ENCODE results near the gene RALGPS1.

Gene RALGPS1

DNA sequence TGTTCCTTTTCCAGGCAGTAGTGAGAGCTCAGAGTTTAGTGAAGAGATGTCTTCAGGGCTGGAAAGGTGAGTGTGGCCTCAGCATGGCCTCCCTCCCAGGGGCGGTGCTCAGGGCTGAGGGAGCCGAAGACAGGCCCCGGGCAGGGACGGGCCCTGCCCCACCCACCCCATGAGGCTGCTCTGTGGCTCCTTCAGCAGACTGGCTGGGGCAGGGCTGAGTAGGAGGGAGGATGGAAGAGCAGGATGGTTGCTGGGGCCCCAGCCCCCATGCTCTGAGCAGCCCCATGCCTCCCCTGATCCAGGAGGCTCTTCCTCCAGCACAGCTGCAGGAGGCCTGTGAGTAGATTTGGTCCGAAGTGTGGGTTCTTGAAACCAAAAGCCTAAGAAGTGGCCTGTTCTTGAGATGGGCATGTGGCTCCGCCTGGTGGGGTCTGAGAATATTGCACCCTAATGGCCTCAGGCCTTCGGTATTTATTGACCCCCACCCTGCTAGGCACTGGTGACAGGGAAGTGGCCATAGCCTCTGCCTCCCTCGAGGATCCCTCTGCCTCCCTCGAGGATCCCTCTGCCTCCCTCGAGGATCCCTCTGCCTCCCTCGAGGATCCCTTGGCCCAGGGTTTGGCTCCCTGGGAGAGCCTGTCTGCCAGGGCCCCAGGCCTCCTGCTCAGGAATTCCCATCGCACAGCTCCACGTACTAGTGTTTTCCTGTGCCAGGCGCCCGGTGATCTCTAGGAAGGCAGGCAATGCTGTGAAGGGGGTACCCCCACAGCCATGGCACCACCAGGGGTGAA, 284.6 kb downstream of the RALGPS1 start:
- Histone ChIP-seq H3K27ac (peak overlapping the region in 12 of 21 experiments; percentile 4 to 74 (median 46)), H3K4me3 (no peak overlapping the region)

GRCh38 chr9:127200106-127200862, 285.7 kb downstream of the RALGPS1 start:
- H3K4me3 ChIP-seq = no peak overlapping the region
- H3K27ac ChIP-seq = no peak overlapping the region

- no peak overlapping the region for H3K27ac ChIP-seq
- no peak overlapping the region for H3K4me3 ChIP-seq
These were observed 286.5 kb downstream of the RALGPS1 start for GRCh38 chr9:127201071-127201541.

DNA sequence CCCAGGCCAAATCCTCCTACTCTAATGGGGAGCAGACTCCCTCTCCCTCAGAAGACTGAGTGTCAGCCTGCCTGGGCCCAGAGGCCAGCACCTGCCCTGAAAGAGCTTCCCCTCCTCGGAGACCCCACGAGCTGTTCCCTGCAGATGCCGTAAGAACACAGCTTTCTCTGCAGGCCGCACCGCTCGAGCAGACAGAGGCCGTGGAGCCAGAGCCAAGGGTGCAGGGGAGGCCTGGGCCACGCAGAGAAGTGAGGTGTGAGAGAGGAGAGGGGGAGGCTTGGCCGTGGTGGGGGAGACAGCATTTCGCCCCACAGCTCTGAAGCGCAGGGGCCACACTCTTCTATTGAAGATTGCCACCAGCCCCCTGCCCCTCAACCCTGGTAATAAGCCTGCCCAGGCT, 287.1 kb downstream of the RALGPS1 start:
- Histone ChIP-seq H3K4me3 (no peak overlapping the region), H3K27ac (no peak overlapping the region)

- Histone ChIP-seq H3K4me3 (no peak overlapping the region), H3K27ac (no peak overlapping the region)
These were observed 288.0 kb downstream of the RALGPS1 start for GRCh38 chr9:127202461-127203169.

- Histone ChIP-seq H3K27ac (no peak overlapping the region), H3K4me3 (no peak overlapping the region)
These were observed 289.2 kb downstream of the RALGPS1 start for GRCh38 chr9:127203681-127204327.

DNA sequence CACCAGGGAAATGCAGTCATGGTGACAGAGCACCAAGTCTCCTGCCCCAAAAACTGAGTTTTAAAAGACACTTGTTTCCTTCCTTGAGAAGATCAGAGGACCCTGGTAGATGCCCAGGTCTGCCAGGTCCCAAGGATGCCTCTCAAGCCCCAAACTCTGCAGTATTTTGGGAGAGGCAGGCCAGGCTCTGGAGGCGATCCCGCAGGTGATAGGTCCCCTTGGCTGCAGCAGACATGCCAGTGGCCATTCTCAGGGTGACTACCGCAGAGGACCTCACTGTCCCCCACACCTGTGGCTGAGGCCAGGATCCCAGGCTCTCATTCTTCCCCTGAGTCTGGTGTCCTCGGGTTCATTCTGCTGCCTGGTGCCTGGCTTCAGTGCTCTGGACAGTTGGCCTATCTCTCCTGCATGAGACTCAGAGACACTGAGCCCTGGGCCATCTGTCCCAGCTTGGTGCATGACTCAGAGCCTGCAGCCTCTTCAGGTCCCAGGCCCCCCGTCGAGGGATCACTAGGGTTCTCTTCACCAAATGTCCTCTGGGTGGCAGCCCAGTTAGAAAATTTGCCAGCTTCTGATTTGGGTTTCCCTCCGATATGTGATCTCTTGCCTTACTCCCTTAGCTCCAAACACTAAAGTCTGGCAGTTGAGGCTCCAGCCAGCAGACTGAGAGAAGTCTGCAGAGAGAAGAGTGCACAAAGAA, 290.3 kb downstream of the RALGPS1 start:
- no peak overlapping the region for H3K4me3 ChIP-seq
- H3K27ac ChIP-seq = no peak overlapping the region

DNA sequence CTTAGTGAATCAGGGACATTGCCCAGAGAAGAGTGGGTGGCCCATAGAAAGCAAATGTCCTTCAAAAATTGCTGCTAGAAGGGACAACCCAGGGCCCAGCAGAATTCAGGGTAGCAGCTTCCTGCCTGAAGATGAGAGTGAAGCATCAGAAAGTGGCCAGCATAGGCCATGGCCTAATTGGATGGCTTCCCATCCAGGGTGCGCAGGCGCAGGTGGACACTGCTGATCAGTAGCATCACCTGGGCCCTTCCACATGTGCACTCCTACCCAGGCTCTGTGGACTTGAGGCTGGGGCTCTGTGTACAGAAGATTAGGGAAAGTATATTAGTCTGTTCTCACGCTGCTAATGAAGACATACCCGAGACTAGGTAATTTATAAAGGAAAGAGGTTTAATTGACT, 291.4 kb downstream of the RALGPS1 start:
- Histone ChIP-seq H3K27ac (no peak overlapping the region), H3K4me3 (no peak overlapping the region)

DNA sequence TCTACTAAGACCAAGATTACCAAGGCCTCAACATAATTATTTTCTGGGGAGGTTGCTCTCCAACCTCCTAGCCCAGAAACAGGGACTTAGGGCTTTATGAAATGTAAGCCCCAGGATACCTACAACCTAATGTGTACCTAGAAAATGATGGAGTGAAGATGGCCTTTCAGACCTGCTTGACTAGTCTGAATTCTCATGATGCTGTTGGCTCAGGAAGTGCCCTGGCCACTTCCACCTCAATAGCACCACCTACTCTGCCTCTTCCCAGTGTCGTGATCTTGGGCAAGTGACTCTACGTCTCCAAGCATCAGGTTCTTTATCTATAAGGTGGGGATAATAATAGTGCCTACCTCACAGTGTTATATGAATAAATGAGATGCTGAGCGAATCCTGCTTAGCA, 292.1 kb downstream of the RALGPS1 start:
- H3K27ac ChIP-seq = no peak overlapping the region
- no peak overlapping the region for H3K4me3 ChIP-seq

- no peak overlapping the region for H3K4me3 ChIP-seq
- no peak overlapping the region for H3K27ac ChIP-seq
These were observed 293.3 kb downstream of the RALGPS1 start for GRCh38 chr9:127207734-127208410.

DNA sequence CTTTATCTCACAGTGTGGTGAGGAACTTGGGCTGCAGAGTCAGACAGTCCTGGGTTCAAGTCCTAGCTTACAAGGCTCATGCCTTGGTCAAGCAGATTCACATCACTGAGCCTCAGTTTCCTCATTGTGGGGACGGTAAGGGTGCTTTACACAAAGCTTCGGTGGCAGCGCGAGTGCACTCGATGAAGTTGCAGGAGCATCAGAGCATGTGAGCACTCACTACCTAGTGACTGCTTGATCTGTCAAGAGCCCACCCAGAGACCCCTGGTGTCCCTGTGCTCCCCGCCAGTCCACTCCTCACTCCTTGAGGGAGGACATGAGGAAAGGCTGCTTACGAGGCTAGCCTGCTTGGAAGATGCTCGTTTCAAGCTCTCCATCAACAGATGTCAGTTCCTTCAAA, 293.8 kb downstream of the RALGPS1 start:
- Histone ChIP-seq H3K27ac (no peak overlapping the region), H3K4me3 (no peak overlapping the region)

DNA sequence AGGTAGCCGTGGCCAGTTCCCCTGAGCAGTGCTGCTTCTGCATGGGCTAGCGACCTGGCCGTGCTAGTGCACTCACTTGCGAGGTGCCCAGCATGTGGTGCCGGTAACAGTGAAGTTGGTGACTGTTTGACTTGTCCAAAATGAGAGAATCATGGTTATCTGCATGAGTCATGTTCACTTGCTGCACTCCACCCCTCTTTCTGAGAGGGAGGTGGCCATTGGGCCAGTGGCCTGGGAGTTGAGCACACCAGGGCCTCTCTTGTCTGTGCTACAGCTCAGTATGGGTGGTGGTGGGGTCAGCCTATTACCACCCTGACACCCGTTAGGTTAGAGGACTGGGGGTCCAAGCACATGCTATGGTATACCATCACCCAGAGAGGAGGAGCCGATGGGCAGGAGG, 294.6 kb downstream of the RALGPS1 start:
- H3K4me3 ChIP-seq = no peak overlapping the region
- no peak overlapping the region for H3K27ac ChIP-seq

- Histone ChIP-seq H3K27ac (no peak overlapping the region), H3K4me3 (no peak overlapping the region)
These were observed 295.5 kb downstream of the RALGPS1 start for GRCh38 chr9:127209948-127210640.

DNA sequence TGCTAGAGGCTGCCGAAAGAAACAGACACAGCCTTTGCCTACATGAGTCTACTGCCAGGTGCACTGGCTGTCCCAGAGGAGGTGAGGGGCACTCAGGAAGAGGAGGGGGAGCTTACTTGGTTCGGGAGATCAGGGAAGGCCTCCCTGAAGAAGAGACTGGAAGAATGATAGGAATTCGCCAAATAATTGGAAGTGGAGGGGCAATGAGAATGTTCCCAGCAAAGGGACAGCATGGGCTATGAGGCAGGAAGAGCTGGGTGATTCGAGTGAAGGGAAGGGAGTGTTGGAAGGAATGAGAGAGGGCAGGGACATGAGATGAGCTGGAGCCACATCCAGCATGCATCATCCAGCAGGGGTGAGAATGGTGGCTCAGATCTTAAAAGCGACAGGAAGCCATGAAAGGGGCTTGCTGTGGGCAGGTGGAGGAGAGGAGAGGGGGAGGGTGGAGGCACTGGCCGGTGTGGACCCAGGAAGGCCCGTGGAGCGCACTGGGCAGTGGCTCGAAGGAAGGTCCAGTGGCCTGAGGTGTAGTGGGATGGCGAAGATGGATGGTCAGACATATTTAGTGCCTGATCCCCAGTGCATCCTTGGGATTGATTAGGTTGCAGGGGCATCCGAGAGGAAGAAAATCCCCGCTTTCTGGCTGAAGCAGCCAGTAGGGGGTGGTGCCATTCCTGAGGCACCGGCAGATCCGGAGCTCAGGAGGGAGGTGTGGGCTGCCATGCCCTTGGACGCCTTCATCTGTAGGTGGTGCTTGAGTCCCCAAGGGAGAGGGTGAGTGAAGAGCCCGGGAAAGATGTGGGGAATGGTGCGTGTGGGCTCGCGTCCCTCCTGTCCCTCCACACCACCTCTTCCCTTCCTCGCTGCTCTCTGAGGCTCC, 296.5 kb downstream of the RALGPS1 start:
- H3K4me3 ChIP-seq = no peak overlapping the region
- H3K27ac ChIP-seq = no peak overlapping the region

GRCh38 chr9:127211983-127212382, 297.4 kb downstream of the RALGPS1 start:
- Histone ChIP-seq H3K27ac (no peak overlapping the region), H3K4me3 (no peak overlapping the region)

- no peak overlapping the region for H3K27ac ChIP-seq
- H3K4me3 ChIP-seq = no peak overlapping the region
These were observed 297.9 kb downstream of the RALGPS1 start for GRCh38 chr9:127212453-127212852.

GRCh38 chr9:127213859-127214258, 299.3 kb downstream of the RALGPS1 start:
- Histone ChIP-seq H3K27ac (peak overlapping the region in 1 of 21 experiments; percentile 2), H3K4me3 (no peak overlapping the region)
